ENCODE results near the gene FAM228A.
A peak's percentile ranks its signal among the peaks of the same experiment; 100 is the strongest.

Gene FAM228A

DNA sequence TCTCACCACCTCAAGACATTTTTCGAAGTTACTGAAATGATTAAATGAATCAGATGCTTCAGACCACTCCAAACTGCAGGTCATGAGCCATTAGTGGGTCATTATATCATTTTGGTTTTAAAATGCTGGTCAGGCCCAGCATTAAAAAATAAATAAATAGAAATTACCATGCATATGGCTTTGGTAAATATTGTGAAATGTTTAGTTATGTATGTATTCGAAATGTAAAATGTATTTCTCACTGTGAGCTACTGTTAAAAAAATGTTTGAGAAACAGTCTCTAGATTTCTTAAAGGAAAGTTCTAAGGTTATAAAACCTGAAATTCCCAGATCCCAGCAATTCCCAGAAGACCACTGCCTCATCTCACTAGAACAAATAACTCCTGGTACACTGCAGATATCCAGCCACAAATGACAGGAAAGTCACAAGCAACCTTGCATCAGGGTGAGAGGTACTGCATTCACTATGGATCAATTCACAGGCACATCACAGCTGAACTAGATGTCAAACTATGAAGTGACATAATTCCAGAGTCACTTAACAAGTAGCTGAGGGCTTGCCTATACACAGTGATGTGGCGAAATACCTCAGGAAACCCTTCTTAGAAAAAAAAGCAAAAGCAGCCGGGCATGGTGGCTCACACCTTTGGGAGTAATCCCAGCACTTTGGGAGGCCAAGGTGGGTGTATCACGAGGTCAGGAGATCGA lies 46.6 kb downstream of the FAM228A start:
- H3K4me3 ChIP-seq (ENCODE audit: low read depth, low read length) = no peak overlapping the region
- no peaks in the 10 kb centered on the region for H3K27me3 ChIP-seq
- H3K9me3 ChIP-seq = no peaks in the 10 kb centered on the region
- H3K4me1 ChIP-seq = no peaks in the 10 kb centered on the region
- no peak for DNase-seq
- H3K36me3 ChIP-seq = no peaks in the 10 kb centered on the region
- TF ChIP-seq CTCF (IDR thresholded peaks at IDR 0.05; ENCODE audit: low read depth, low read length) = no peak

DNA sequence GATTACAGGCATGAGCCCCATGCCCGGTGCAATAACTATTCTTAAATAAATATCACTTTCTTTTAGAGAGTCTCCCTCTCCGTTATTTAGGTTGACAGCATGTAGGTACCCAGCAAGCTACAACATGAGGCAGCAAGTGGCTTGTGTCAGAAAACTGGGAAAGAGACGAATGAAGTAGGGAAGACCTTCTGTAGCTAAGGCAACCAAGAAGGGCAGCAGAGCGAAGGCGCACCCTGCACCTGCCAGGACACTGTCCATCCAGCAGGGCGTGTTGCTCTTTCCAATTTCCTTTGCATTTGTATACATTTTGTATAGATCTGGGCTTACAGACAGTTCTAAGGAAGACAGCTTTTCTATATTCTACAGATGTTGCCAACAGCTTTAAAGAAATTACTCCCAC lies 48.1 kb downstream of the FAM228A start:
- no peak for TF ChIP-seq CTCF (IDR thresholded peaks at IDR 0.05; ENCODE audit: low read depth, low read length)
- no peak overlapping the region for H3K4me3 ChIP-seq (ENCODE audit: low read depth, low read length)
- no peaks in the 10 kb centered on the region for H3K9me3 ChIP-seq
- no peak for DNase-seq
- no peaks in the 10 kb centered on the region for H3K36me3 ChIP-seq
- no peaks in the 10 kb centered on the region for H3K27me3 ChIP-seq
- H3K4me1 ChIP-seq = no peaks in the 10 kb centered on the region

DNA sequence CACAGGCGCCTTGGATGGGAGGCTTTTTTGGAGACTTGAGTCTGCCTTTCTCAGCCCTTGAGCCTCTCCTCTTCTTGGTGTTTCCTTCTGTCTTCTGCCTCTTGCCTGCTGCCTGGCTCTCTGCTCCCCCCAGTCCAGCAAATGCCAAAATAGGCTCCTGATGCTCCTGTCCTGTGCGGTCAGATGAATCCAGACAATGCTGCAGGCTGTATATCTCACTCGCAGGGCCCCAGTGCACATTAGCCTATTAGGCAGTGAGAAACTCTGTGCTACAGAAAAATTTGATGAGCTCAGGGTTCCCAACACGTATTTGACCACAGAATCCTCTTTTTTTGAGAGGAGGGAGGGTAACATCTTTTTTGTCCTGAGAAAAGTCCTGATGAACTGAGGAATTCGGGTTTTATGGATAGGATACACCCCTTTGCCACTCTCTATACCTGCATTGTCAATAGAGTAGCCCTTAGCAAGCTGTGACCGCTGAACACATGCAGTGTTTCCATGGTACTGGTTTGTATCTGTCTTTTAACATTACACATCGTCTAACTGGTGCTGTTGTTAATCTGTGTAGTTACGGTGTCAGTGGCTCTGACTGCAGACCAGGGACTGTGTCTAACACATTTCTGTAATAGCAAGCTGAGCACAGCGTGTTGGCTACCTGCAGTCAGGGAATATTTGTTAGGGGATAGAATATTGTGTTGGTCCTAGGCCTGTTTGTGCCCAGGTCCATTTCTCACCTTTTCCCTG lies 50.8 kb downstream of the FAM228A start:
- Histone ChIP-seq H3K4me3 (ENCODE audit: low read depth, low read length) (no peak overlapping the region), H3K27me3 (no peaks in the 10 kb centered on the region), H3K4me1 (no peaks in the 10 kb centered on the region), H3K9me3 (no peaks in the 10 kb centered on the region), H3K36me3 (no peaks in the 10 kb centered on the region)
- no peak for TF ChIP-seq CTCF (IDR thresholded peaks at IDR 0.05; ENCODE audit: low read depth, low read length)
- DNase-seq = no peak

GRCh38 chr2:24228470-24228869 lies 53.6 kb downstream of the FAM228A start:
- H3K27me3 ChIP-seq = no peaks in the 10 kb centered on the region
- peak; percentile 53 for TF ChIP-seq CTCF (IDR thresholded peaks at IDR 0.05; ENCODE audit: low read depth, low read length)
- no peaks in the 10 kb centered on the region for H3K9me3 ChIP-seq
- H3K4me3 ChIP-seq (ENCODE audit: low read depth, low read length) = no peak overlapping the region
- no peaks in the 10 kb centered on the region for H3K36me3 ChIP-seq
- H3K4me1 ChIP-seq = no peaks in the 10 kb centered on the region
- no peak for DNase-seq

DNA sequence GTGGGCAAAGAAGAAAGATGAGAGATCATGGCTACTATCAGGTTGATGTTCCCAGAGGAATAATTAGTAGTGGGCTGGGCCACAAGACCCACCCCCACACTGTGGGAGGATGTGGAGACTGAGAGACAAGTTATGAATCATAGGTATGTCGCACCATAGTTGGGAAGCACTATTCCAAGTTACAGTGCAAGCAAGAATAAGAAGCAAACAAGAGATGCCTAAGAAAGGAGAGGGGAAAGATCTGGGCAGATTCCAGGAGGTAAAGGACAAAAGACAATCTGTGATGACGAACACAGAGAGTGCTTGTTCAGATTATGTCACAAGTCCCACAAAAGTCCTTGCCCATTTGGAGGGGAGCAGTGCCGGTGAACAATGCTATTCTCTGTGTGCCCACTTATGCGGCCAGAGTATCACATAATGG lies 56.6 kb downstream of the FAM228A start:
- no peak for TF ChIP-seq CTCF (IDR thresholded peaks at IDR 0.05; ENCODE audit: low read depth, low read length)
- no peaks in the 10 kb centered on the region for H3K27me3 ChIP-seq
- no peak overlapping the region for H3K4me3 ChIP-seq (ENCODE audit: low read depth, low read length)
- H3K4me1 ChIP-seq = no peaks in the 10 kb centered on the region
- H3K9me3 ChIP-seq = no peaks in the 10 kb centered on the region
- no peak for DNase-seq
- H3K36me3 ChIP-seq = no peaks in the 10 kb centered on the region

DNA sequence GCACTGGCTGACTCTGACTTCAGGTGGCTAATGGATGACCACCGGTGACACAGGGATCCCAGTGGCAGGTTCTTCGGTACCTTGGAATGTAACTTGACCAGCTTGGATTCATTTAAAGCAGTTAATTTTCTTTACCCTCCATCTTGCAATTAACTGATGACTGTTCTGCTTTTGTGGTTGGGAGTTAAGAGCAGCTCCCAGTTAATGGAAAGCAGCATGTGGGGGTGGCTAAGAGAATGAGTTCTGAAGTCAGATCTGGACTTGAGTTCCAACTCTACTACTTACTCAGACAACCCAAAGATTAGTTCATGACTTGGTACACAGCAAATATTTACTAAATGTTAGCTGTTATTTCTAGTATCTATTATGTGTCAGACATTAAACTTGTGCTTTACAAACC lies 58.5 kb downstream of the FAM228A start:
- 0 out of 2 replicates have a peak, but pooled peaks cover under 1% of the 10 kb centered on the region for H3K4me1 ChIP-seq
- H3K4me3 ChIP-seq (ENCODE audit: low read depth, low read length) = no peak overlapping the region
- H3K27me3 ChIP-seq = no peaks in the 10 kb centered on the region
- no peak for TF ChIP-seq CTCF (IDR thresholded peaks at IDR 0.05; ENCODE audit: low read depth, low read length)
- no peaks in the 10 kb centered on the region for H3K36me3 ChIP-seq
- H3K9me3 ChIP-seq = no peaks in the 10 kb centered on the region
- no peak for DNase-seq

Data from BE2C (cell line).